NAMALWA (cell line): ENCODE results near the gene AKAP13.

Source experiments
- DNase-seq: peaks from one replicate; pipeline ENCODE4 v3.0.0-alpha.2; 2015; ENCODE audit warnings: low spot score

Gene AKAP13

DNA sequence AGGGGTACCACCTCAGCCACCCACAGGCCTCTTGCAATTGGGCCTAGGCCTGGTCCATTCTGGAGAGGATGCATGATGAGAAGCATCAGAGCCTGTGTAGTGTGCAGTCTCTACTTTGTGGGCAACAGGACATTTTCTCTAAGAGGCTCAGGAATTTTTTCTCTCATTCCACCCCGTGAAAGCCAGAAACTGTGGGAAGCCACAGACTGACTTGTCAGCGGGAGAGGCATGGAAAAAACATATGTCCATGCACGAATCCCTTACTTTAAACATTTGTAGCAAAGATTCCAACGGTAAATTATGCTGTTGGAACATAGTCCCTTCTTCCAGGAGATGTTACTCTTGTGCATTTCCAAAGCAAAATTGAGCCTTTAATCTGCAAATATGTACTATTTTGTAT lies 217.8 kb downstream of the AKAP13 start:
- DNase-seq, result no peak

GRCh38 chr15:85598718-85599398 lies 218.5 kb downstream of the AKAP13 start:
- DNase-seq, result no peak

GRCh38 chr15:85600001-85600400 lies 219.6 kb downstream of the AKAP13 start:
- DNase-seq, result no peak

DNA sequence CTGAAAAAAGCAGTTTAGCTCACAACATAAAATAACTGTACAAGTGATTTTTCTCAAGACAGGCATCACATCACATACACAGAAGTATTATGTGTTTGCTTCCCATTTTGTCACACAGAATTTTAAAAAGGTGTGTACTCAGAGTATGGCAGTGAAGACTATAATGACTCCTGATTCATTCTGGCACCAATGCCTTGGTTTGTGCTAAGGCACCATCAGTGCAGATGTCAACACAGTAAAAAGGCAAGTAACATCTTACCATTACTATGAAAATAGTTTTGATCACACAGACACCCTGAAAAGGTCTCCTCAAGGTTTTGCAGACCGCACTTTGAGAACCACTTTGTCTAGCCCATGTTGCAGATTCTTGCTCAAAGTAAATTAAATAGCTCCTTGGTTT lies 222.8 kb downstream of the AKAP13 start:
- DNase-seq, result no peak

DNA sequence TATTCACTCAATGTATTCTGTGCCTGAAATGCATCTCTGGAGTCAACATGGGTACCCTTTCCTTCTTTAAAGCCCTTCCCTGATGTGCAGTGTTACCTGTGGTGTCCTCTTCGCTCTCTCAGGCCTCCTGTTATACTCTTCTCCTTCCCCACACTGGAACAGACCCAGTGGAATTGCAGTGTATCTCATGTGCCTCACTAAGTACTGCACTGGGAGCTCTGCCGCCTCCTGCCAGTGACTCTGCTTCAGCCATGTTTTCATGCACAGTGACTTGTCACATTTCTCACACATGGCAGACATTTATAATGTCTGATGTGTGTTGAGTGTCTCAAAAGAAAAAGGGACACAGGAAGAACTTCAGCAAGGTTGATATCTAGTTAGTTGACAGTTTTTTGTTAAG lies 223.3 kb downstream of the AKAP13 start:
- no peak for DNase-seq

DNA sequence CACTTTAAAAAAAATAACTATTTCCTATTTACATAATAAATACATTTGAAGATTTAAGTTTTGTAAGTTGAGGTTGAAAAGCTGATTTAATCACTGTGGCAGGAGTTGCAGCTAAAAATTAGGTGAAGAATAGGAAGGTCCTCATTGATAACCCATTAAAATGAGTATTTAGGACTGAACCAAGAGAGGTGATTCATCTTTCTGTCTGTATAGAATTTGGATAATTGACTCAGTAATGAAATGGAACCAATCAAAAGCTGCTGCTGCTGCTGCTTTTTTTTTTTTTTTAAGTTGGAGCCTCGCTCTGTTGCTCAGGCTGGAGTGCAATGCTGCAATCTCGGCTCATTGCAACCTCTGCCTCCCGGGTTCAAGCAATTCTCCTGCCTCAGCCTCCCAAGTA lies 223.8 kb downstream of the AKAP13 start:
- DNase-seq, result no peak

- no peak for DNase-seq
These were observed 226.3 kb downstream of the AKAP13 start for GRCh38 chr15:85606738-85607137.

GRCh38 chr15:85607141-85607806 lies 226.9 kb downstream of the AKAP13 start:
- DNase-seq, result no peak

GRCh38 chr15:85607842-85608241 lies 227.4 kb downstream of the AKAP13 start:
- no peak for DNase-seq

GRCh38 chr15:85609492-85609891 lies 229.1 kb downstream of the AKAP13 start:
- DNase-seq, result no peak

- no peak for DNase-seq
These were observed 231.0 kb downstream of the AKAP13 start for GRCh38 chr15:85611361-85611760.

GRCh38 chr15:85614059-85614458 lies 233.7 kb downstream of the AKAP13 start:
- no peak for DNase-seq

GRCh38 chr15:85615930-85616329 lies 235.5 kb downstream of the AKAP13 start:
- DNase-seq, result peak; percentile 75

GRCh38 chr15:85616549-85617110 lies 236.2 kb downstream of the AKAP13 start:
- DNase-seq, result no peak

- DNase-seq, result no peak
These were observed 237.8 kb downstream of the AKAP13 start for GRCh38 chr15:85618228-85618505.

GRCh38 chr15:85618956-85619491 lies 238.6 kb downstream of the AKAP13 start:
- no peak for DNase-seq

- no peak for DNase-seq
These were observed 239.7 kb downstream of the AKAP13 start for GRCh38 chr15:85619992-85620689.

GRCh38 chr15:85620690-85621049 lies 240.3 kb downstream of the AKAP13 start:
- no peak for DNase-seq

DNA sequence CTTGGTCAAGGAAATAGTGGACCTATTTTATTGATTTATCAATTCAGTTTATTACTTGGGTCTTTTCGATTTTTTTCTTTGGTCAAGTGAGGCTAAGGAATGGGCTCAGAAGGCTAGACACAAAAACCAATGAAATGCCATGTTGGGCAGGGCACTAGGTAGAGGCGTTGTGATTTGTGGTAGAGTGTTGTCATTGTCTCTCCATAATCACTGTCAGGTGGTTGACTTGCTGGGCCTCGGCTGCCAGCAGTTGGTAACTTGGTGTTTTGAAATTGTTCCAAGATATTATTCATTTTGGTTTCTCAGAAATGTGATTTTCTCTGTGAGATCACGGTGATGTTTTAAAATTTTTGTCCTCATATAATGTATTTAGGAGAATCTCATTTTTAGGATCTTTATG lies 240.7 kb downstream of the AKAP13 start:
- no peak for DNase-seq

GRCh38 chr15:85622221-85622831 lies 241.9 kb downstream of the AKAP13 start:
- no peak for DNase-seq

DNA sequence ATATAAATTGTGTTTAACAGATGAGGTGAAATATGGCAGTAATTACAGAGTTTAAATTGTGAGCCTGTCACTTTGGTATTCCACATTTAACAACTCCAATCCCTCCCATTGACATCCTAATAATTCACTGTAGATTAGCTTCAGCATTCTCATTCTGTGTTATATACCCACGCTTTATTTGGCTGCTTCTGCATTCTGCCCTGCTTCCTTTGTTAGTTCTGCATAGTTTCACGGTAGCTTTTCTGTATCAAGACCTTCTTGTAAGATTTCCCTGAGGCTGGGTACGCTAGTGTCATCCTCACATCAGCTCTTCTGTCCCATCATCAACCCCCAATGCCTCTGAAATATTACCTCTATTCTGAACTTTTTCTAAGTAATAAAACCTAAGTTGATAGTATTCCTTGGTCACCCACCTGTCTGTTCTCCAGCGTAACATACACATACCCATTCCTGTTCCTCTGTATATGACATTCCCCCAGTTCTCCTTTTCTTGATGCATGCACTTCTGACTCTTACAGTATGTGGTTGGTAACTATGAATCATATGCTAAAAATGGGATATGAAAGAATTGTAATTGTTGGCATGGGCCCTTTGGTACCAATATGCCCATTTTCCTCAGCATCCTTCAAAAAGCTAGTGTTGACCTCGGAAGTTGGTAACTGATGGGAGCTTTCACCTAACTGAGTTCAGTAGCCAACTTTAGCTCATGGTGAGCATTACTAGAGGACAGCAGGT lies 243.1 kb downstream of the AKAP13 start:
- DNase-seq, result no peak

DNA sequence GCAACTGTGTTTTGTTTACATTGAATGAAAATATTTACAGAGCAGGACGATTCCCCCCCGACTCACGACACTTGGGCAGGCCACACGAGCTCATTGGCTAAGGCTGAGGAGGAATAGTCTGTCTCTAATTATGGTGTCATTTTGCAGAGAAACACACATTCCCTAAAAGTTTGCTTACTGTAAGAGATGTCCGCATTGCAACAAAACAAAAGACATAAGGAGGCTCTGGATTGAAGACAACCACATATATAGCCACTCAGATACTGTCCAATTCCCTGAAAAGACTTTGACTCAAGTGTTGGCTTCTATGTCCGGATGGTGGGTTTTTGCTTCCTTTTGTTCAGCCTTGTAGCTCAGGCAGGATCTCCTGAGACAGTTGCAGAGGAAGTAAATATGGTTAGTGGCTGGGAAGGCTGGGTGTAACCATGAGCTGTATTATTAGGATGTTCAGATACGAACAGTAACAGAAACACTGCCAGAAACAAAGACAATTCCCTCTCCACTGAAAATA lies 243.9 kb downstream of the AKAP13 start:
- DNase-seq, result no peak
